Measurements from ENCODE around the gene GALNT7. TPM values are rescaled to one million over a fixed set of nuclear protein-coding genes. Genes with fewer than 3 reads are reported as not detected.

GALNT7 gene
- total RNA-seq, 4 donors from 2014 or later, result 8.7 to 22.4 (median 9.7) TPM

GRCh38 chr4:173307778-173308177 is 139.2 kb downstream of the GALNT7 start:
- Histone ChIP-seq H3K27ac (no peak overlapping the region), H3K9me3 (no peaks in the 10 kb centered on the region), H3K36me3 (peaks cover 0 to 42% (median 0%) of the 10 kb centered on the region in 3 donors), H3K4me1 (no peaks in the 10 kb centered on the region), H3K4me3 (no peak overlapping the region), H3K27me3 (no peaks in the 10 kb centered on the region)
- 95 to 96% methylated on average over 3 of the region's 3 CpGs for WGBS, 2 donors
- DNase-seq (ENCODE audit: low spot score in 2 of 2), result no peak
- TF ChIP-seq POLR2A (IDR thresholded peaks at IDR 0.05) (no peak), CTCF (IDR thresholded peaks at IDR 0.05) (no peak), EP300 (IDR thresholded peaks at IDR 0.05) (no peak)

GRCh38 chr4:173311368-173311767 is 142.8 kb downstream of the GALNT7 start:
- TF ChIP-seq CTCF (IDR thresholded peaks at IDR 0.05), result no peak
- no peak for TF ChIP-seq POLR2A (IDR thresholded peaks at IDR 0.05)
- TF ChIP-seq EP300 (IDR thresholded peaks at IDR 0.05), result no peak
- H3K27me3 ChIP-seq, result no peaks in the 10 kb centered on the region
- no peaks in the 10 kb centered on the region for H3K4me1 ChIP-seq
- no peaks in the 10 kb centered on the region for H3K9me3 ChIP-seq
- 73 to 89% methylated on average over 4 of the region's 4 CpGs for WGBS, 2 donors
- H3K36me3 ChIP-seq, result peaks cover 0 to 59% (median 0%) of the 10 kb centered on the region in 3 donors
- no peak overlapping the region for H3K27ac ChIP-seq
- H3K4me3 ChIP-seq, result no peak overlapping the region
- no peak for DNase-seq (ENCODE audit: low spot score in 2 of 2)

GRCh38 chr4:173314715-173315114 is 146.1 kb downstream of the GALNT7 start:
- no peaks in the 10 kb centered on the region for H3K27me3 ChIP-seq
- DNase-seq (ENCODE audit: low spot score in 2 of 2), result no peak
- 84 to 94% methylated on average over 3 of the region's 3 CpGs for WGBS, 2 donors
- H3K4me1 ChIP-seq, result peaks cover 0 to 4% (median 0%) of the 10 kb centered on the region in 4 donors
- no peaks in the 10 kb centered on the region for H3K9me3 ChIP-seq
- no peak overlapping the region for H3K4me3 ChIP-seq
- peaks cover 0 to 52% (median 0%) of the 10 kb centered on the region in 3 donors for H3K36me3 ChIP-seq
- H3K27ac ChIP-seq, result no peak overlapping the region
- no peak for TF ChIP-seq EP300 (IDR thresholded peaks at IDR 0.05)
- TF ChIP-seq POLR2A (IDR thresholded peaks at IDR 0.05), result no peak
- TF ChIP-seq CTCF (IDR thresholded peaks at IDR 0.05), result no peak

- Histone ChIP-seq H3K36me3 (peaks cover 0 to 57% (median 0%) of the 10 kb centered on the region in 3 donors), H3K4me3 (no peak overlapping the region), H3K27ac (no peak overlapping the region), H3K9me3 (no peaks in the 10 kb centered on the region), H3K4me1 (peaks cover 0 to 4% (median 0%) of the 10 kb centered on the region in 4 donors), H3K27me3 (no peaks in the 10 kb centered on the region)
- WGBS, 2 donors, result 75 to 84% methylated on average over 2 of the region's 2 CpGs
- no peak for DNase-seq (ENCODE audit: low spot score in 2 of 2)
- no peak for TF ChIP-seq POLR2A (IDR thresholded peaks at IDR 0.05)
- TF ChIP-seq EP300 (IDR thresholded peaks at IDR 0.05), result no peak
- TF ChIP-seq CTCF (IDR thresholded peaks at IDR 0.05), result no peak
Observed at GRCh38 chr4:173316060-173316459, 147.4 kb downstream of the GALNT7 start.

- peaks cover 0 to 54% (median 0%) of the 10 kb centered on the region in 3 donors for H3K36me3 ChIP-seq
- 76 to 77% methylated on average over 3 of the region's 3 CpGs for WGBS, 2 donors
- peaks cover 0 to 4% (median 0%) of the 10 kb centered on the region in 4 donors for H3K4me1 ChIP-seq
- DNase-seq (ENCODE audit: low spot score in 2 of 2), result no peak
- H3K27me3 ChIP-seq, result no peaks in the 10 kb centered on the region
- no peak overlapping the region for H3K27ac ChIP-seq
- no peaks in the 10 kb centered on the region for H3K9me3 ChIP-seq
- TF ChIP-seq EP300 (IDR thresholded peaks at IDR 0.05) (no peak), POLR2A (IDR thresholded peaks at IDR 0.05) (no peak), CTCF (IDR thresholded peaks at IDR 0.05) (no peak)
- no peak overlapping the region for H3K4me3 ChIP-seq
Observed at GRCh38 chr4:173317004-173317403, 148.4 kb downstream of the GALNT7 start.

Data from tibial nerve (tissue), 4 donors.